Measurements from ENCODE around the gene UNCX.
"Not testable (repeated sequence)": the region's sequence is repeated elsewhere in the genome, so short reads cannot be mapped to it uniquely, and the experiment has no call there.

Gene UNCX

GRCh38 chr7:1193593-1194424 is 38.9 kb upstream of the UNCX start:
- no peaks in the 10 kb centered on the region for H3K9me3 ChIP-seq
- peak; percentile 60 for DNase-seq
- H3K4me1 ChIP-seq, result no peaks in the 10 kb centered on the region
- H3K36me3 ChIP-seq, result no peaks in the 10 kb centered on the region
- TF ChIP-seq, protein P1, sequence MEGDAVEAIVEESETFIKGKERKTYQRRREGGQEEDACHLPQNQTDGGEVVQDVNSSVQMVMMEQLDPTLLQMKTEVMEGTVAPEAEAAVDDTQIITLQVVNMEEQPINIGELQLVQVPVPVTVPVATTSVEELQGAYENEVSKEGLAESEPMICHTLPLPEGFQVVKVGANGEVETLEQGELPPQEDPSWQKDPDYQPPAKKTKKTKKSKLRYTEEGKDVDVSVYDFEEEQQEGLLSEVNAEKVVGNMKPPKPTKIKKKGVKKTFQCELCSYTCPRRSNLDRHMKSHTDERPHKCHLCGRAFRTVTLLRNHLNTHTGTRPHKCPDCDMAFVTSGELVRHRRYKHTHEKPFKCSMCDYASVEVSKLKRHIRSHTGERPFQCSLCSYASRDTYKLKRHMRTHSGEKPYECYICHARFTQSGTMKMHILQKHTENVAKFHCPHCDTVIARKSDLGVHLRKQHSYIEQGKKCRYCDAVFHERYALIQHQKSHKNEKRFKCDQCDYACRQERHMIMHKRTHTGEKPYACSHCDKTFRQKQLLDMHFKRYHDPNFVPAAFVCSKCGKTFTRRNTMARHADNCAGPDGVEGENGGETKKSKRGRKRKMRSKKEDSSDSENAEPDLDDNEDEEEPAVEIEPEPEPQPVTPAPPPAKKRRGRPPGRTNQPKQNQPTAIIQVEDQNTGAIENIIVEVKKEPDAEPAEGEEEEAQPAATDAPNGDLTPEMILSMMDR (IDR thresholded peaks at IDR 0.05; ENCODE audit: low read depth, low read length), result peak; percentile 47
- no peak overlapping the region for H3K4me3 ChIP-seq (ENCODE audit: low read depth, low read length)
- peaks cover 82% of the 10 kb centered on the region for H3K27me3 ChIP-seq

DNA sequence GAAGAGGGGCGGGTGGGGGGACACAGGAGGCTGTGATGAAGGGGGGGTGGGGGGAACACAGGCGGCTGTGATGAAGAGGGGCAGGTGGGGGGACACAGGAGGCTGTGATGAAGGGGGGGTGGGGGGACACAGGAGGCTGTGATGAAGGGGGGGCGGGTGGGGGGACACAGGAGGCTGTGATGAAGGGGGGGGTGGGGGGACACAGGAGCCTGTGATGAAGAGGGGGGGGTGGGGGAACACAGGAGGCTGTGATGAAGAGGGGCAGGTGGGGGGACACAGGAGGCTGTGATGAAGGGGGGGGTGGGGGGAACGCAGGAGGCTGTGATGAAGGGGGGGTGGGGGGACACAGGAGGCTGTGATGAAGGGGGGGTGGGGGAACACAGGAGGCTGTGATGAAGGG is 36.2 kb upstream of the UNCX start:
- not testable (repeated sequence) for H3K36me3 ChIP-seq; DNase-seq; H3K9me3 ChIP-seq; H3K4me3 ChIP-seq (ENCODE audit: low read depth, low read length); H3K4me1 ChIP-seq
- peaks cover 85% of the 10 kb centered on the region for H3K27me3 ChIP-seq

DNA sequence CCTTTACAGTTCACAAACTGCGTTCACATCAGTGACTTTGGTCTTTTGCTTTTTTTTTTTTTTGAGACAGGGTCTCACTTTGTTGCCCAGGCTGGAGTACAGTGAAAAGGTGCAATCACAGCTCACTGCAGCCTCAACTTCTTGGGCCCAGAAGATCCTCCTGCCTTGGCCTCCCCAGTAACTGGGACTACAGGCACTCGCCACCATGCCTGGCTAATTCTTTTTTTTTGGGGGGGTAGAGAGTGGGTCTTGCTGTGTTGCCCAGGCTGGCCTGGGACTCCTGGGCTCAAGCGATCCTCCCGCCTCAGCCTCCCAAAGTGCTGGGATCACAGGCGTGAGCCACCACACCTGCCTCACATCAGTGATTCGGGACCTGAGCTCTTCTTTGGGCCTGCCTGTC is 35.7 kb upstream of the UNCX start:
- TF ChIP-seq, protein P1 (IDR thresholded peaks at IDR 0.05; ENCODE audit: low read depth, low read length), result no peak
- Histone ChIP-seq H3K4me1 (no peaks in the 10 kb centered on the region), H3K4me3 (ENCODE audit: low read depth, low read length) (no peak overlapping the region), H3K36me3 (no peaks in the 10 kb centered on the region), H3K27me3 (peaks cover 85% of the 10 kb centered on the region), H3K9me3 (no peaks in the 10 kb centered on the region)
- DNase-seq, result no peak

DNA sequence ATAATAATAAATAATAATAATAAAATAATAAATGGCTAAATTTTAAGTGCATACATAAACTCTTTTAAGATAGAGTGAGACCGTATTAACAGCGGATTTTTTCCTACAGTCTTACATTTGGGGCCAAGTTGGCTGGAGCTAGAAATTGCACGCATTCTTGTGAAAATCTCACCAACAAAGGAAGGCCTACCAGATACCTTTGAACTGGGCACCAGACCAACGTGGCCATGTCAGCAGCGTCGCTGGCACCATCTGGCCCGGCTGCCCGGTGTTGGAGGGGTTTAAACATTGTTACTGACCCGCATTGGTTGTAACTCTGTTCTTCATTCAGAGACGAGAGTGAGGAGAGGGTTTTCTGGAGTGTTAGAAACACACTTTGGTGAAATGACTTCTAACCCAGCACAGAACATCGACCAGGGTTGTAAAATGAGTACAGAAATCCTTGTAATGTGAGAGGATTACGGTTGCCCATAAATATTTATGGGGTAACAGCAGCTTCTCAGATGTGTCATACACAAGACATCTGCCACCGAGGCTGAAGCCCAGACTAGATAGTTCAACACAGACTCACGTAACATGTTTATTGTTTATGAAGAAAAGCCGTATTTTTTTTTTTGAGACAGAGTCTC is 34.6 kb upstream of the UNCX start:
- H3K4me3 ChIP-seq (ENCODE audit: low read depth, low read length), result no peak overlapping the region
- peaks cover 78% of the 10 kb centered on the region for H3K27me3 ChIP-seq
- no peak for DNase-seq

DNA sequence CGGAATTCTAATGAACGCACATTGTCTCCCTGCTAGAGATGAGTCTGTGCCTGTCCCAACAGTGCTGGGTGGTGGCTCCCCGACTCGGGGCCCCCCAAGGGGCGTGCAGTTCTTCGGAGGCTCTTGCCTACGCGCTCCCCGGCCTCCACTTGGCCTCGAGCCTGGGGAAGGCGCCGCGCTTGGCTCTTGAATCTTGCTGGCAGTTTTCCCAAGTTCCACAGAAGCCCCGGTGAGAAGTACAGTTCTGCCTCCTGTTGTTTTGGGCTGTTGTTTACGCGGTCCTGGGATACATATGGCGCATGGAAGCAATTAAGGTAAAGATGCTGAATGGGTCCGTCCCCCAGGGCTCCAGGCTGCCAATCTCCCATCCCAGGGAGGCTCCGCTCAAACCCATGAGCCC is 32.6 kb upstream of the UNCX start:
- TF ChIP-seq, protein P1 (IDR thresholded peaks at IDR 0.05; ENCODE audit: low read depth, low read length), result no peak
- H3K4me3 ChIP-seq (ENCODE audit: low read depth, low read length), result no peak overlapping the region
- H3K4me1 ChIP-seq, result no peaks in the 10 kb centered on the region
- H3K27me3 ChIP-seq, result peaks cover 78% of the 10 kb centered on the region
- no peaks in the 10 kb centered on the region for H3K9me3 ChIP-seq
- no peak for DNase-seq
- no peaks in the 10 kb centered on the region for H3K36me3 ChIP-seq

More for the DNA sequence above, 34.6 kb upstream of the UNCX start:
- Histone ChIP-seq H3K4me1 (no peaks in the 10 kb centered on the region), H3K9me3 (no peaks in the 10 kb centered on the region), H3K36me3 (no peaks in the 10 kb centered on the region)
- TF ChIP-seq, protein P1 (IDR thresholded peaks at IDR 0.05; ENCODE audit: low read depth, low read length), result no peak

GRCh38 chr7:1201916-1202315 is 30.8 kb upstream of the UNCX start:
- Histone ChIP-seq H3K9me3 (no peaks in the 10 kb centered on the region), H3K4me1 (no peaks in the 10 kb centered on the region), H3K36me3 (no peaks in the 10 kb centered on the region), H3K4me3 (ENCODE audit: low read depth, low read length) (no peak overlapping the region), H3K27me3 (peaks cover 89% of the 10 kb centered on the region)
- DNase-seq, result no peak
- TF ChIP-seq, protein P1 (IDR thresholded peaks at IDR 0.05; ENCODE audit: low read depth, low read length), result no peak

DNA sequence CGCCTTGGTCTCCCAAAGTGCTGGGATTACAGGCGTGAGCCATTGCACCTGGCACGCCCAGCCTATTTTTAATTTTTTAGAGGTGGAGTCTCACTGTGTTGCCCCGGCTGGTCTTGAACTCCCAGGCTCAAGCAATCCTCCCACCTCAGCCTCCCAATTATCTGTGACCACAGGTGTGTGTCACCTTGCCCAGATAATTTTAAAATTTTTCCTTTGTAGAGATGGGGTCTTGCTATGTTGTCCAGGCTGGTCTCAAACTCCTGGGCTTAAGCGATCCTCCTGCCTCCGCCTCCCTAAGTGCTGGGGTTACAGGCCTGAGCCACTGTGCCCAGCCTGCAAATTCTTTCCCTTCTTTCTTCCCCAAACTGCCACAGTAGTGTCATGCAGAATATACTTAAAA is 29.8 kb upstream of the UNCX start:
- peaks cover 89% of the 10 kb centered on the region for H3K27me3 ChIP-seq
- H3K4me3 ChIP-seq (ENCODE audit: low read depth, low read length); DNase-seq; H3K36me3 ChIP-seq; H3K4me1 ChIP-seq; H3K9me3 ChIP-seq: not testable (repeated sequence)

All from BE2C (cell line).